Tibial artery (tissue), 4 donors: ENCODE results near the gene OSBPL9.

Experiments
- DNase-seq, 2 donors: peaks; one replicate each; pipeline ENCODE4 v3.0.0-alpha.2; 2019
- H3K27ac ChIP-seq, 2 donors: fragments of 200-600 bp; sonication (generic) in 1 of 2; 1 replicate in 1 of 2; 2 replicates in 1 of 2; pipeline ENCODE4 v1.5.1; 2018 to 2019; ENCODE audit warnings: mild to moderate bottlenecking in 1 of 2
- H3K27me3 ChIP-seq, 2 donors: fragments of 200-600 bp; sonication (generic) in 1 of 2; one replicate each; pipeline versions ENCODE4 v1.5.1 to v1.6.0; 2016 to 2019
- H3K36me3 ChIP-seq, 3 donors: fragments of 200-600 bp; sonication (generic) in 2 of 3; one replicate each; pipeline ENCODE4 v1.5.1; 2016 to 2019; ENCODE audit warnings: mild to moderate bottlenecking in 2 of 3
- H3K4me1 ChIP-seq, 4 donors: fragments of 200-600 bp; sonication (generic) in 2 of 4; 1 replicate in 3 of 4; 2 replicates in 1 of 4; pipeline ENCODE4 v1.5.1; 2016 to 2019
- H3K4me3 ChIP-seq, 2 donors: fragments of 200-600 bp; sonication (generic) in 1 of 2; 1 replicate in 1 of 2; 2 replicates in 1 of 2; pipeline ENCODE4 v1.5.1; 2018 to 2019; ENCODE audit warnings: mild to moderate bottlenecking in 2 of 2
- H3K9me3 ChIP-seq, 3 donors: fragments of 200-600 bp; sonication (generic) in 1 of 3; one replicate each; pipeline ENCODE4 v1.5.1; 2016 to 2019
- CTCF ChIP-seq, 2 experiments: fragments of 200-600 bp in 1 of 2; fragments of 450-650 bp in 1 of 2; IDR thresholded peaks; one replicate each; pipeline ENCODE4 v1.5.1; 2017 to 2019; ENCODE audit warnings: antibody characterized with exemption in 2 of 2, mild to moderate bottlenecking in 1 of 2, moderate library complexity in 1 of 2
- intact Hi-C: fragments of 100-400 bp; cut with DNase I; formaldehyde crosslinking; loops from one replicate; pipeline ENCODE4 v1.15.0; 2023; ENCODE audit warnings: low total_unique reads

Gene OSBPL9

DNA sequence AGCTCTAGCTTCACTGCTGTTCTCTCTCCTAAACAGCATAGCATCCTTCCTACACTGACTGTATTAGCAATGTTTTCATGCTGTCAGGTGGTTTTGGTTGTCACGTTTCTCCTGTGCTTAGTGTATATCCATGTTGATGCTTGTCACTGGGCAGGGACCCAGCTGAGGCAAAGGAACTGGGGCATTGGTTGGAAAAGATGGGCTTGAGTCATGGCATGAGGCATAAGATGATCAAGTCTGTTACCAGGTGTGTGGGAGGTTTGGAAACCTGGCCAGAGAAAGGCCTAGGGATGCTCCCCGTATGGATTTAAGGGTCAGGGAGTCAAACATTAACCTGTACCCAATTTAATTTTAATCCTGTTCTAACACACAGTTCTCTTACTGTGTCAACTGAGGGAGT is 69.6 kb downstream of the OSBPL9 start:
- no peaks in the 10 kb centered on the region for H3K36me3 ChIP-seq
- intact Hi-C loops, result no loop called here
- H3K27ac ChIP-seq, result peak overlapping the region in 1 of 2 donors; percentile 6

GRCh38 chr1:51689075-51689440 is 72.2 kb downstream of the OSBPL9 start:
- intact Hi-C loops, result no loop called here
- H3K27ac ChIP-seq, result peak overlapping the region; percentile 25 to 31
- H3K4me1 ChIP-seq, result peaks cover 9 to 94% (median 37%) of the 10 kb centered on the region in 4 donors
- no peak overlapping the region for H3K4me3 ChIP-seq
- TF ChIP-seq CTCF (IDR thresholded peaks at IDR 0.05), result no peak
- no peaks in the 10 kb centered on the region for H3K27me3 ChIP-seq
- no peak for DNase-seq
- H3K9me3 ChIP-seq, result no peaks in the 10 kb centered on the region
- no peaks in the 10 kb centered on the region for H3K36me3 ChIP-seq

More for the DNA sequence above, 69.6 kb downstream of the OSBPL9 start:
- H3K4me1 ChIP-seq, result peaks cover 9 to 71% (median 22%) of the 10 kb centered on the region in 4 donors
- no peak for TF ChIP-seq CTCF (IDR thresholded peaks at IDR 0.05)
- H3K4me3 ChIP-seq, result no peak overlapping the region
- no peak for DNase-seq
- H3K9me3 ChIP-seq, result no peaks in the 10 kb centered on the region
- no peaks in the 10 kb centered on the region for H3K27me3 ChIP-seq

GRCh38 chr1:51689643-51690042 is 72.8 kb downstream of the OSBPL9 start:
- Histone ChIP-seq H3K9me3 (no peaks in the 10 kb centered on the region), H3K36me3 (no peaks in the 10 kb centered on the region), H3K4me3 (no peak overlapping the region), H3K27ac (peak overlapping the region; percentile 25 to 31), H3K27me3 (no peaks in the 10 kb centered on the region), H3K4me1 (peaks cover 9 to 98% (median 37%) of the 10 kb centered on the region in 4 donors)
- DNase-seq, result no peak
- TF ChIP-seq CTCF (IDR thresholded peaks at IDR 0.05), result no peak
- intact Hi-C loops, result no loop called here

- intact Hi-C loops, result no loop called here
- Histone ChIP-seq H3K4me1 (peaks cover 9 to 98% (median 40%) of the 10 kb centered on the region in 4 donors), H3K27me3 (no peaks in the 10 kb centered on the region), H3K27ac (peak overlapping the region in 1 of 2 donors; percentile 31), H3K36me3 (no peaks in the 10 kb centered on the region), H3K9me3 (no peaks in the 10 kb centered on the region), H3K4me3 (no peak overlapping the region)
- TF ChIP-seq CTCF (IDR thresholded peaks at IDR 0.05), result no peak
- no peak for DNase-seq
Measured at GRCh38 chr1:51690285-51690961, 73.5 kb downstream of the OSBPL9 start.

GRCh38 chr1:51691920-51692319 is 75.0 kb downstream of the OSBPL9 start:
- intact Hi-C loops, result no loop called here
- H3K9me3 ChIP-seq, result no peaks in the 10 kb centered on the region
- H3K36me3 ChIP-seq, result no peaks in the 10 kb centered on the region
- no peak overlapping the region for H3K27ac ChIP-seq
- no peak overlapping the region for H3K4me3 ChIP-seq
- H3K27me3 ChIP-seq, result no peaks in the 10 kb centered on the region
- DNase-seq, result no peak
- peaks cover 9 to 98% (median 33%) of the 10 kb centered on the region in 4 donors for H3K4me1 ChIP-seq
- TF ChIP-seq CTCF (IDR thresholded peaks at IDR 0.05), result no peak
